Prostate gland (tissue), 2 donors: Measurements from ENCODE around the gene ERC2.

Source experiments
- POLR2A ChIP-seq: fragments of 450-650 bp; IDR thresholded peaks from one replicate; pipeline ENCODE4 v1.6.1; 2016; ENCODE audit warnings: antibody characterized with exemption, mild to moderate bottlenecking
- POLR2AphosphoS5 ChIP-seq: sonication (generic); formaldehyde crosslinking; IDR thresholded peaks from one replicate; pipeline ENCODE4 v1.6.1; 2017; ENCODE audit warnings: antibody characterized with exemption
- TF ChIP-seq, protein P1 (sequence below), 4 experiments: fragments of 200-600 bp in 2 of 4; fragments of 450-650 bp in 2 of 4; sonication (generic) in 2 of 4; IDR thresholded peaks; 1 replicate in 3 of 4; 2 replicates in 1 of 4; pipeline ENCODE4 v1.5.1; 2016 to 2019; ENCODE audit warnings: antibody characterized with exemption in 4 of 4, mild to moderate bottlenecking in 2 of 4, moderate library complexity in 2 of 4

- TF ChIP-seq POLR2A (no peak), POLR2AphosphoS5 (no peak)
- TF ChIP-seq, protein P1, sequence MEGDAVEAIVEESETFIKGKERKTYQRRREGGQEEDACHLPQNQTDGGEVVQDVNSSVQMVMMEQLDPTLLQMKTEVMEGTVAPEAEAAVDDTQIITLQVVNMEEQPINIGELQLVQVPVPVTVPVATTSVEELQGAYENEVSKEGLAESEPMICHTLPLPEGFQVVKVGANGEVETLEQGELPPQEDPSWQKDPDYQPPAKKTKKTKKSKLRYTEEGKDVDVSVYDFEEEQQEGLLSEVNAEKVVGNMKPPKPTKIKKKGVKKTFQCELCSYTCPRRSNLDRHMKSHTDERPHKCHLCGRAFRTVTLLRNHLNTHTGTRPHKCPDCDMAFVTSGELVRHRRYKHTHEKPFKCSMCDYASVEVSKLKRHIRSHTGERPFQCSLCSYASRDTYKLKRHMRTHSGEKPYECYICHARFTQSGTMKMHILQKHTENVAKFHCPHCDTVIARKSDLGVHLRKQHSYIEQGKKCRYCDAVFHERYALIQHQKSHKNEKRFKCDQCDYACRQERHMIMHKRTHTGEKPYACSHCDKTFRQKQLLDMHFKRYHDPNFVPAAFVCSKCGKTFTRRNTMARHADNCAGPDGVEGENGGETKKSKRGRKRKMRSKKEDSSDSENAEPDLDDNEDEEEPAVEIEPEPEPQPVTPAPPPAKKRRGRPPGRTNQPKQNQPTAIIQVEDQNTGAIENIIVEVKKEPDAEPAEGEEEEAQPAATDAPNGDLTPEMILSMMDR (IDR thresholded peaks at IDR 0.05) = no peak
Measured at GRCh38 chr3:55508335-55508734, 959.9 kb downstream of the ERC2 start.
